Stimulated activated CD8-positive, alpha-beta memory T cell treated with anti-CD3 and anti-CD28 coated beads, Interleukin-15, amount 100 ng/mL, for 24 hours (primary cell): ENCODE results near the gene FXR1.

Experiments
- DNase-seq: peaks from one replicate; pipeline ENCODE4 v3.0.0-alpha.2; 2020; ENCODE audit warnings: low read depth

FXR1 gene

GRCh38 chr3:181007262-181007661, 94.8 kb downstream of the FXR1 start:
- DNase-seq = no peak

DNA sequence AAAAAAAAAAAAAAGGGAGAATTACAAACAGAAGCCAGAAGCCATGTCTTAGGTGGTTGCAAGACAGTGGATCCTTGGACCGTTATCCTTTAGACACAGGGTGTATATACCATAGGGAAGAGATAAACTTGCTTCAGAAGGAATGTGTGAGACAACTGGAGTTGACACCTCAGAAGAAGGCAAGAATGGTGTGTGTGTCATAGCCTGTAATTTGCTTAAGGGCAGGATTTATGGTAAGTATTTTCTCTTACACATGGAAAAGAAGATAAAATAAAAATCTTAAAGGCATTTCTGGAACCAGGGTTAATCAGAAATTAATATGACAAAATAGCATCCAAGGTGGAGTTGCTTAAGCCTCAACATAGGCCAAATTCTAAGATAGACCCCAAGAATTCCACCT, 96.3 kb downstream of the FXR1 start:
- no peak for DNase-seq

DNA sequence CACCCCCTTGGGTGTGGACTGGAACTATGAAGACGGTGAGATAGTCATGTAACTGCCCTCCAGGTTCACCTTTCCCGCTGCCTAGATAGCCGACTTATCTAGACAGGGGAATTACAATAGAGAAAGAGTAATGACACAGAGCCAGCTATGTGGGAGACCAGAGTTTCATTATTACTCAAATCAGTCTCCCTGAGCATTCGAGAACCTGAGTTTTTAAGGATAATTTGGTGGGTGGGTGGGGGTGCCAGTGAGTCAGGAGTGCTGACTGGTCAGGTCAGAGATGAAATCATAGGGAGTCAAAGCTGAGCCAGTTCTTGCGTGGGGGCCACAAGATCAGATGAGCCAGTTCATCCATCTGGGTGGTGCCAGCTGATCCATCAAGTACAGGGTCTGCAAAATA, 96.8 kb downstream of the FXR1 start:
- DNase-seq = no peak

GRCh38 chr3:181017690-181018089, 105.2 kb downstream of the FXR1 start:
- DNase-seq = no peak

GRCh38 chr3:181025204-181025603, 112.7 kb downstream of the FXR1 start:
- no peak for DNase-seq

GRCh38 chr3:181030948-181031347, 118.5 kb downstream of the FXR1 start:
- DNase-seq = no peak
